Pancreas (tissue), 10 donors: ENCODE data around the gene RAB40AL. TPM values are rescaled to one million over a fixed set of nuclear protein-coding genes. Genes with fewer than 3 reads are reported as not detected.
"Not testable (repeated sequence)": the region's sequence is repeated elsewhere in the genome, so short reads cannot be mapped to it uniquely, and the experiment has no call there.

Experiments used
- ATAC-seq, 4 donors: fragments of 200-7000 bp; cut with Tn5 transposase; one replicate each; pipeline versions ENCODE4 v1.8.0 to v1.9.1; 2020; ENCODE audit warnings: mild to moderate bottlenecking in 4 of 4, moderate library complexity in 4 of 4
- DNase-seq, 6 donors: peaks; one replicate each; pipeline ENCODE4 v3.0.0-alpha.2; 2020
- FAIRE-seq: peaks from 2 replicates; lab custom pipeline; 2012; peaks lifted over from hg19 to GRCh38; lab: Jason Lieb, UNC
- H3K27ac ChIP-seq, 4 donors: fragments of 200-600 bp; sonication (generic); 1 replicate in 3 of 4; 2 replicates in 1 of 4; pipeline versions ENCODE4 v1.5.0 to v1.8.0; 2020
- H3K27me3 ChIP-seq, 4 donors: fragments of 200-600 bp; one replicate each; pipeline ENCODE4 v1.8.0; 2021
- H3K36me3 ChIP-seq, 3 donors: fragments of 200-600 bp; sonication (generic) in 1 of 3; one replicate each; pipeline versions ENCODE4 v1.5.0 to v1.8.0; 2020 to 2021
- H3K4me1 ChIP-seq, 3 donors: fragments of 200-600 bp; one replicate each; pipeline ENCODE4 v1.8.0; 2021
- H3K4me3 ChIP-seq, 4 donors: fragments of 200-600 bp; sonication (generic) in 2 of 4; one replicate each; pipeline versions ENCODE4 v1.5.0 to v1.8.0; 2020 to 2021
- H3K9me3 ChIP-seq, 4 donors: fragments of 200-600 bp; one replicate each; pipeline ENCODE4 v1.8.0; 2021
- CTCF ChIP-seq, 4 donors: fragments of 200-600 bp; sonication (generic) in 3 of 4; IDR thresholded peaks; one replicate each; pipeline versions ENCODE4 v1.5.0 to v1.8.0; 2021; ENCODE audit warnings: antibody characterized with exemption in 4 of 4
- WGBS, 2 donors: extraction: QIAGEN DNeasy Blood & Tissue Kit; methylation state at CpG; one replicate each; pipeline ENCODE4 v1.1.7; 2013; 5-methylcytosine and 5-hydroxymethylcytosine counted together
- intact Hi-C, 3 donors: fragments of 100-400 bp; cut with DNase I; formaldehyde crosslinking; loops; one replicate each; pipeline versions ENCODE4 v1.11.1 to v1.14.2; 2022
- polyA plus RNA-seq, 2 donors: library from polyadenylated mRNA; stranded (reverse); fragments of 200-250 nt; gene quantifications; one replicate each; pipeline ENCODE4 v1.2.3, GENCODE V29; 2013
- total RNA-seq, 6 donors: library from RNA; stranded (reverse); fragmentation: NEBNext Ultra II Directional in 4 of 6; extraction: Animal tissue kit (Norgen Biotek cat#: 25700) in 4 of 6; gene quantifications; one replicate each; pipeline versions ENCODE4 v1.2.1 to v1.2.4, GENCODE V29; 2021 to 2023
- donor health status: healthy with polysubstance abuse.
- donor health status: DM: no; HTN: no; CAD: no; lungs with moderate emphysema.
- donor health status: DM: no; HTN: no; CAD: no.
- donor health status: control.
- donor health status: control.
- donor health status: Bipolar disorder and iron deficiency.
- donor health status: DM: yes; HTN: yes; CAD: no.
- donor health status: DM: no; HTN: no; CAD: no.
- donor health status: DM: no; HTN: no; CAD: no.
- donor health status: DM: yes; HTN: yes; CAD: no.

The RAB40AL gene
- total and polyA plus RNA-seq, 8 donors = 0.21 to 0.98 (median 0.65) TPM; not detected in 1

GRCh38 chrX:102968216-102968615, 31.1 kb downstream of the RAB40AL start:
- H3K27me3 ChIP-seq = peaks cover 0 to 3% (median 0%) of the 10 kb centered on the region in 4 donors
- H3K36me3 ChIP-seq = no peaks in the 10 kb centered on the region
- no peaks in the 10 kb centered on the region for H3K9me3 ChIP-seq
- intact Hi-C loops = no loop called here
- no peak overlapping the region for H3K27ac ChIP-seq
- no peak for TF ChIP-seq CTCF (IDR thresholded peaks at IDR 0.05)
- H3K4me3 ChIP-seq = no peak overlapping the region
- ATAC-seq (no peak), FAIRE-seq (no peak), DNase-seq (no peak)
- 72 to 97% methylated on average over 2 of the region's 2 CpGs for WGBS, 2 donors
- H3K4me1 ChIP-seq = peaks cover 3 to 7% (median 4%) of the 10 kb centered on the region in 3 donors

DNA sequence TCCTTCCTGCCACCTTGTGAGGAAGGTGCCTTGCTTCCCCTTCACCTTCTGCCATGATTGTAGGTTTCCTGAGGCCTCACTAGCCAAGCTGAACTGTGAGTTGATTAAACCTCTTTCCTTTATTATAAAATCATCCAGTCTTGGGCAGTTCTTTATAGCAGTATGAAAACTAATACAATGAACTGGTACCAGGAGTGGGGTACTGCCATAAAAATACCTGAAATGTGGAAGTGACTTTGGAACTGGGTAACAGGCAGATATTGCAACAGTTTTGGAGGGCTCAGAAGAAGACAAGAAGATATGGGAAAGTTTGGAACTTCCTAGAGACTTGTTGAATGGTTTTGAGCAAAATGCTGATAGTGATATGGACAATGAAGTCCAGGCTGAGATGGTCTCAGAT, 34.5 kb downstream of the RAB40AL start:
- FAIRE-seq, ATAC-seq, H3K27ac ChIP-seq, H3K4me1 ChIP-seq, H3K27me3 ChIP-seq, H3K4me3 ChIP-seq, H3K36me3 ChIP-seq, intact Hi-C loops, H3K9me3 ChIP-seq, DNase-seq: not testable (repeated sequence)

DNA sequence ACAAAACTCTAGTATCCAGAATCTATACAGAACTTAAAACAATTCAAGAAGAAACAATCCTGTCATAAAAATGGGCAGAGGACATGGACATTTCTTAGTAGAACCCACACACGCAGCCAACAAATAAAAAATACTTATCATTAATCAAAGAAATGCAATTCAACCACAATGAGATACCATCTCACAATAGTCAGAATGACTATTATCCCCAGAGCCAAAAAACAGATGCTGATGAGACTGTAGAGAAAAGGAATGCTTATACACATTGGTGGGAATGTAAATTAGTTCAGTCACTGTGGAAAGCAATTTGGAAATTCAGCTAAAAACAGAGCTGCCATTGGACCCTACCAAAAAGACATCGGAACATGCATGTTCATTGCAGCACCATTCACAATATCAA, 37.9 kb downstream of the RAB40AL start:
- no peak for DNase-seq
- no peak for TF ChIP-seq CTCF (IDR thresholded peaks at IDR 0.05)
- FAIRE-seq = no peak
- no peak overlapping the region for H3K4me3 ChIP-seq
- no peaks in the 10 kb centered on the region for H3K4me1 ChIP-seq
- H3K9me3 ChIP-seq = no peaks in the 10 kb centered on the region
- no peak overlapping the region for H3K27ac ChIP-seq
- no peak for ATAC-seq
- intact Hi-C loops = no loop called here
- H3K27me3 ChIP-seq = peaks cover 0 to 3% (median 0%) of the 10 kb centered on the region in 4 donors
- no peaks in the 10 kb centered on the region for H3K36me3 ChIP-seq
- WGBS, 2 donors = 74 to 99% methylated on average over 2 of the region's 2 CpGs

GRCh38 chrX:102976286-102976685, 39.2 kb downstream of the RAB40AL start:
- Histone ChIP-seq H3K4me3 (no peak overlapping the region), H3K9me3 (no peaks in the 10 kb centered on the region), H3K27me3 (peaks cover 0 to 3% (median 0%) of the 10 kb centered on the region in 4 donors), H3K27ac (no peak overlapping the region), H3K36me3 (no peaks in the 10 kb centered on the region), H3K4me1 (no peaks in the 10 kb centered on the region)
- 70 to 72% methylated on average over 1 of the region's 1 CpG for WGBS, 2 donors
- intact Hi-C loops = no loop called here
- FAIRE-seq = no peak
- DNase-seq = no peak
- TF ChIP-seq CTCF (IDR thresholded peaks at IDR 0.05) = no peak
- no peak for ATAC-seq

GRCh38 chrX:102976793-102977495, 39.9 kb downstream of the RAB40AL start:
- no peak for FAIRE-seq
- Histone ChIP-seq H3K9me3 (no peaks in the 10 kb centered on the region), H3K27ac (no peak overlapping the region), H3K4me3 (no peak overlapping the region), H3K27me3 (peaks cover 0 to 3% (median 0%) of the 10 kb centered on the region in 4 donors), H3K36me3 (no peaks in the 10 kb centered on the region), H3K4me1 (no peaks in the 10 kb centered on the region)
- intact Hi-C loops = no loop called here
- no peak for TF ChIP-seq CTCF (IDR thresholded peaks at IDR 0.05)
- 18 to 21% methylated on average over 4 of the region's 4 CpGs for WGBS, 2 donors
- DNase-seq = peak in 1 of 6 donors; percentile 9
- peak; percentile 52 to 87 (median 60) for ATAC-seq
